Uterus (tissue), 2 donors: ENCODE results near the gene HINT1.

Experiments
- CTCF ChIP-seq, 4 experiments: fragments of 200-600 bp in 2 of 4; fragments of 450-650 bp in 2 of 4; sonication (generic) in 2 of 4; IDR thresholded peaks; one replicate each; pipeline ENCODE4 v1.5.1; 2016 to 2019; ENCODE audit warnings: antibody characterized with exemption in 4 of 4, mild to moderate bottlenecking in 2 of 4, moderate library complexity in 1 of 4
- POLR2A ChIP-seq, 2 donors: fragments of 450-650 bp; IDR thresholded peaks; one replicate each; pipeline ENCODE4 v1.6.1; 2016; ENCODE audit warnings: antibody characterized with exemption in 2 of 2, mild to moderate bottlenecking in 1 of 2, moderate library complexity in 1 of 2

GRCh38 chr5:131204964-131205363 is 39.9 kb upstream of the HINT1 start:
- no peak for TF ChIP-seq CTCF (IDR thresholded peaks at IDR 0.05)
- TF ChIP-seq POLR2A (IDR thresholded peaks at IDR 0.05): no peak
